Epithelial cell of proximal tubule (primary cell): ENCODE measurements around the gene ENOSF1. TPM values are rescaled to one million over a fixed set of nuclear protein-coding genes. Genes with fewer than 3 reads are reported as not detected.
"Not testable (repeated sequence)": the region's sequence is repeated elsewhere in the genome, so short reads cannot be mapped to it uniquely, and the experiment has no call there.

Source experiments
- DNase-seq: peaks from one replicate; pipeline ENCODE4 v3.0.0-alpha.2; 2011; ENCODE audit warnings: low read depth
- H3K4me3 ChIP-seq: 2 replicates; pipeline ENCODE4 v1.5.1; 2011; ENCODE audit warnings: low read depth, mild to moderate bottlenecking, low read length
- CTCF ChIP-seq: conservative IDR thresholded peaks from 2 replicates; pipeline ENCODE4 v1.5.1; 2012; ENCODE audit warnings: low read depth, mild to moderate bottlenecking, low read length
- total RNA-seq: library from RNA; depleted of rRNA; stranded (reverse); fragments of >200 nt; gene quantifications from 2 replicates; pipeline ENCODE4 v1.2.3, GENCODE V29; 2015

The ENOSF1 gene
- total RNA-seq, 1 donor from 2014 or later: 28.0 TPM

- no peak for DNase-seq
- no peak overlapping the region for H3K4me3 ChIP-seq
Measured at GRCh38 chr18:692824-693223, 19.6 kb downstream of the ENOSF1 start.

GRCh38 chr18:688323-688722 is 24.1 kb downstream of the ENOSF1 start:
- DNase-seq: no peak
- no peak for TF ChIP-seq CTCF
- no peak overlapping the region for H3K4me3 ChIP-seq

More at GRCh38 chr18:692824-693223, 19.6 kb downstream of the ENOSF1 start:
- no peak for TF ChIP-seq CTCF

GRCh38 chr18:686339-687111 is 25.9 kb downstream of the ENOSF1 start:
- DNase-seq: no peak
- no peak overlapping the region for H3K4me3 ChIP-seq
- TF ChIP-seq CTCF: no peak

GRCh38 chr18:685438-685837 is 27.0 kb downstream of the ENOSF1 start:
- no peak overlapping the region for H3K4me3 ChIP-seq
- no peak for DNase-seq
- TF ChIP-seq CTCF: no peak

GRCh38 chr18:683531-683930 is 28.9 kb downstream of the ENOSF1 start:
- no peak for DNase-seq
- no peak overlapping the region for H3K4me3 ChIP-seq
- no peak for TF ChIP-seq CTCF

- no peak for DNase-seq
- no peak overlapping the region for H3K4me3 ChIP-seq
- TF ChIP-seq CTCF: no peak
Measured at GRCh38 chr18:682833-683232, 29.6 kb downstream of the ENOSF1 start.

GRCh38 chr18:682416-682815 is 30.0 kb downstream of the ENOSF1 start:
- not testable (repeated sequence) for DNase-seq, H3K4me3 ChIP-seq
